SKM-1 (cell line): ENCODE data around the gene VPS36.
"Not testable (repeated sequence)": the region's sequence is repeated elsewhere in the genome, so short reads cannot be mapped to it uniquely, and the experiment has no call there.

Experiments used
- DNase-seq: peaks from one replicate; lab custom pipeline; 2025; ENCODE audit not compliant: unreplicated experiment; lab: John Stamatoyannopoulos, UW

VPS36 gene

DNA sequence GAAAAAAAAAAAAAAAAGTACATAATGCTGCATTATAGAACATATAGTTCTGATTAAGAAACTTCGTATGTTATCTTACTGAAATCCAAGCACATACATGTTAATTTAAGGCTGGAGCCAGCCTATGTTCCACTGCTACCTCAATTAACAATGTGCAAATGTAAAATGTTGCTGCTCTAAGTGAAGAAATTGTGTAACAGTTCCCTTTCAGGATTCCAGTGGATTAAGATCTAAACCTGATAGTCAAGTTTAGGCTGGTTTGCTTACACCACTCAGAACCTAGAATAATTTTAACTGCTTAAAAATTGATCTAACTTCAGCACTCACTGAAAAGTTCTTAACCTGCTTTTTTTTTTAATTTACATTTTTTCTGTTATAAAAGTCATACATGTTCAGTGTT, 4.2 kb downstream of the VPS36 start:
- no peak for DNase-seq

DNA sequence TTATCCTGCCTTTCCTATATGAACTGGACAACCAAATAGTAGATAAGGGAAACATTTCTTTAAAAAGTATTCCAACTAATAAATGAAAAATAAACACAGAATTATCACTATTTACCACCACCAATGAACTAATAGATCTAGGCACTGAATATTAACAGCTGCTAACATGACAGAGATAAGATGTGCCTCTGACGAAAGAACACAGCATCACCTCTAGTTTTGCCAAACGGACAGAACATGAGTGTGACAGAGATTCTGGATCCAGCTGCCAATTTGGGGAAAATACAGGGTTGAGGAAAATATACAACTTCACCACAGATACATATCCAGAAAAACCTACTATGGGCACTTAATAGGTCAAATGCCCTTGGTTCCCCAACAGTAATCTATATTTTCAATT, 18.0 kb downstream of the VPS36 start:
- DNase-seq: no peak

DNA sequence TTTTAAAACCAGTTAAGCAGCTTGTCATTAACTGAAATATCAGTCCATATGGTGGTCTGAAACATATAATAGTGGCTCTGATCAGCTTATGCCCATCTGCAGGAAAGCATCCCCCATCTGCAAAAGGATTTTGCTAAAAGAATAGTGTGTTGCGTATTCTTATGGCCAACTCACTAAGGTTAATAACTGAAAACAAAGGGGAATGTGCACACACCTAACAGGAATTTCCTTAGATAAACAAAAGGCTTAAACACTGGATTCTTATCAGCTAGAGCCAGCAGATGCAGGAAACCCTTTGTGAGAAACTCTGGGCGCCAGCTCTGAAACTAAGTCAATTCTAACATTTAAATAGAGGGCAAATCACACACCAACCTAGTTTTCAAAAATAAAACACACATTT, 22.1 kb downstream of the VPS36 start:
- no peak for DNase-seq

DNA sequence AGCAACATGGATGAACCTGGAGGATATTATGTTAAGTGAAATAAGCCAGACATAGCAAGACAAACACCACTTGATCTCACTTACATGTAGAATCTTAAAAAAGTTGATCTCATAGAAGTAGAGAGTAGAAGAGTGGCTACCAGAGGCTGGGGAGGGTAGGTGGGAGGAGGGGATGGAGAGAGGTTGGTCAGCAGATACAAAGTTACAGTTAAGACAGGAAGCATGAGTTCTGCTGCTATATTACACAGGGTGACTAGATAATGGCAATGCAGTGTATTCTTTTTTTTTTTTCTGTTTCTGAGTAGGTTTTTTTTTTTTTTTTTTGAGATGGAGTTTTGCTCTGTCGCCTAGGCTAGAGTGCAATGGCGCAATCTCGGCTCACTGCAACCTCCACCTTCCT, 29.2 kb downstream of the VPS36 start:
- no peak for DNase-seq

DNA sequence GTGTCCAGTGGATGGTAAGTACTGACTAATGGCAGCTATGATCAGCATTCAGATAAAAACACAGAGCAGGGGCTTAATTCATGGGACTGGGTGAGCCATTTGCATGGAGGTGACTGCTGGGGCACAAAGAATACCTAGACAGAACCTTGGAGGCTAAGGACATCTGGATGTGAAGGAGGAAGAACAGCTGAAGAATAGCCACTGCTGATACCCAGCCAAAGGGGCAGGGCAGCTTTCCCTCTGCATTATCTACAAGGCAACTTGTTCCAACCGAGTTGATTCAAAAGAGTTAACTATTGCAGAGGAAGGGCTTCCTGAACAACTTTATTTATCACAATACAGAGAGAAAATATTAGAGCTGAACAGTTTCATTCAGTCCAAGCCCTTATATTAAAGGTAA, 31.4 kb downstream of the VPS36 start:
- DNase-seq: no peak

DNA sequence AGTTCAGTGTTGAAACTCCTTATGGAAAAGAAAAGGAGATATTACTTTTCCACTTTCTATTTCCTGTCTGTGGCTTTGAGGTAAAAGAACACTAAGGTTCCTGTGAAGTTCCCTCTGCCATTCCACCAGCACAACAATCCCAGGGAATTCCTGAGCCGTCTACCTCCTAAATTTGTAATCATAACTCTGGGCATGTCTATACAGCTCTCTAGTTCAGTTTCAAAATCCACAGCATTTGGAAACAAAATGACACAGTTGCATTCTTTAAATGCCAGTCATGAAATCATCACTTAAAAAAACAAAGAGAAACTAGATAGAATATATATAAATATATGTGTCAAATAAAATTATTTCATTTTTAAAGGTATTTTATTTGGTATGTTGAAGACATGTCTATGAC, 35.5 kb downstream of the VPS36 start:
- DNase-seq: no peak

DNA sequence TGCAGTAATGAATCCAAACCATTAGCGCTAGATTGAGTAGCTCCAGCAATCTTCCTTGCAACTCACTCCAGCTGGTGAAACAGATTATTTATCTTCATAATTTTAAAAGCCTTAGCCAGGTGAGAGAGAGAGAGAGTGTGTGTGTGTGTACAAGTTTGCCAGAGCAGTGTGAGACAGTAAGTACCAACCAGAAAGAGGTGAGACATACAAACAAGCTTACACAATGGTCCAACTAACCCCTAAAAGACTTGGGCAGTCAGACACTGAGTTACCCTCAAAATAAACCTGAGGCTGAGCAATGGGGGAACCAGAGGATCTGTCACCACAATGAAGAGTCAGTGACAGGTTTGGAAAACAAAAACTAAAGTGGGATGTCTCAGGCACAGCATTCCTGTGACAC, 36.4 kb downstream of the VPS36 start:
- DNase-seq: no peak

DNA sequence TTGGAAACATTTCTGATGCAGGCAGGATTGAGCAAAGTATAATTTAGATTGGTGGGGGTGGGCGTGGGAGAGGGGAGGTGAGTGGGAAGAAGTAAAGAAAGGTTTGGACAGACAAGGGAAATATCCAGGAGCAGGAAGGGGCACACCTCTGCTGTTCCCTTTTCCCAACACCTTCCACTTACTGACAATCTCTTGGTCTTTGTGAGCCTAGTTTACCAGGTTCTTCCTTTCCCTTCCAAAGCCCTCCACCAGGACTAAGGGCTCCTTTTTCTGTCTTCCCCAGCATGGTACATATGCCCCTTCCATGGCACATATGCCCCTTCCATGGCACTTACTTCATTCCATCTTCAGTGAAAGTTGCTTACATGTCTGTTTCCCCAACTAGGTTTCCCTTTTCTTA, 38.3 kb downstream of the VPS36 start:
- DNase-seq: no peak

DNA sequence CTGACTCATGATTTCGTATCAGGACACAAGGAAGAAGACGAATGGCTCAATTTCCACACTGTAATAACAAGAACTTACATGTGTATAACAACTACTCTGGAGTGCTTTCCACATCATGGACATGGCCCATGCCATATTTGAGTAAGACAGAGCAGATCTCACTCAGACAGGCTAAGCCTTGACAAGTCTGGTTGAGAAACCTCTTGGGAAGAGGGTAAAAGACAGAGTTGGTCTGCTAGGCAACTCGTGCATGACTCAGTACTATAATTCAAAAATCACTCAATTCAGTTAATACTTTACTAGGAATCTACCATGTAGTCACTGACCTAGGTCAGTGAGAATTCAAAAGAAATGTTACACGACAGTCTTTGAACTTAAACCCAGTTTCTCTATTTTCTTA, 38.8 kb downstream of the VPS36 start:
- no peak for DNase-seq

DNA sequence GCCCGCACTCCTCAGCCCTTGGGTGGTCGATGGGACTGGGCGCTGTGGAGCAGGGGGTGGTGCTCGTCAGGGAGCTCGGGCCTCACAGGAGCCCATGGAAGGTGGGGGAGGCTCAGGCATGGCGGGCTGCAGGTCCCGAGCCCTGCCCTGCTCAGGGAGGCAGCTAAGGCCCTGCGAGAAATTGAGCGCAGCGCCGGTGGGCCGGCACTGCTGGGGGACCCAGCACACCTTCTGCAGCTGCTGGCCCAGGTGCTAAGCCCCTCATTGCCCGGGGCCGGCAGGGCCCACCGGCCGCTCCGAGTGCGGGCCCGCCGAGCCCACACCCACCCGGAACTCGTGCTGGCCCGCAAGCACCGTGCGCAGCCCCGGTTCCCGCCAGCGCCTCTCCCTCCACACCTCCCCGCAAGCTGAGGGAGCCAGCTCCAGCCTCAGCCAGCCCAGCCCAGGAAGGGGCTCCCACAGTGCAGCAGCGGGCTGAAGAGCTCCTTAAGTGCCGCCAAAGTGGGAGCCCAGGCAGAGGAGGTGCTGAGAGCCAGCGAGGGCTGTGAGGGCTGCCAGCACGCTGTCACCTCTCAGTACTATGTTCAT, 42.3 kb downstream of the VPS36 start:
- not testable (repeated sequence) for DNase-seq

DNA sequence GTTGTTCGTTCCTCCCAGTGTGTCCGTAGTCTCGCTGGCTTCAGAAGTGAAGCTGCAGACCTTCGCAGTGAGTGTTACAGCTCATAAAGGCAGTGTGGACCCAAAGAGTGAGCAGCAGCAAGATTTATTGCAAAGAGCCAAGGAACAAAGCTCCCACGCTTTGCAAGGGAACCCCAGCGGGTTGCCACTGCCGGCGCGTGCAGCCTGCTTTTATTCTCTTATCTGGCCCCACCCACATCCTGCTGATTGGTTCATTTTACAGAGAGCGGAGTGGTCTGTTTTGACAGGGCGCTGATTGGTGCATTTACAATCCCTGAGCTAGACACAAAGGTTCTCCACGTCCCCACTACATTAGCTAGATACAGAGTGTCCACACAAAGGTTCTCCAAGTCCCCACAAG, 43.0 kb downstream of the VPS36 start:
- DNase-seq: not testable (repeated sequence)

DNA sequence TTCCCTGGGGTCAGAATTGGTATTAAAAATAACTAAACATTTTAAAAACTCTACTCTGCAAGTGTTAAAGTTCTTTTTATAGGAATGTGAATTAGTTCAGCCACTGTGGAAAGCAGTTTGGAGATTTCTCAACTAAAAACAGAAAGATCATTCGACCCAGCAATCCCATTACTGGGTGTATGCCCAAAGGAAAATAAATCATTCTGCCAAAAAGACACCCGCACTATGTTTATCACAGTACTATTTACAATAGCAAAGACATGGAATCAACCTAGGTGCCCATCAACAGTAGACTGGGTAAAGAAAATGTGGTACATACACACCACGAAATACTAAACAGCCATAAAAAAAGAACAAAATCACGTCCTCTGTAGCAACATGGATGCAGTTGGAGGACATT, 43.8 kb downstream of the VPS36 start:
- no peak for DNase-seq

DNA sequence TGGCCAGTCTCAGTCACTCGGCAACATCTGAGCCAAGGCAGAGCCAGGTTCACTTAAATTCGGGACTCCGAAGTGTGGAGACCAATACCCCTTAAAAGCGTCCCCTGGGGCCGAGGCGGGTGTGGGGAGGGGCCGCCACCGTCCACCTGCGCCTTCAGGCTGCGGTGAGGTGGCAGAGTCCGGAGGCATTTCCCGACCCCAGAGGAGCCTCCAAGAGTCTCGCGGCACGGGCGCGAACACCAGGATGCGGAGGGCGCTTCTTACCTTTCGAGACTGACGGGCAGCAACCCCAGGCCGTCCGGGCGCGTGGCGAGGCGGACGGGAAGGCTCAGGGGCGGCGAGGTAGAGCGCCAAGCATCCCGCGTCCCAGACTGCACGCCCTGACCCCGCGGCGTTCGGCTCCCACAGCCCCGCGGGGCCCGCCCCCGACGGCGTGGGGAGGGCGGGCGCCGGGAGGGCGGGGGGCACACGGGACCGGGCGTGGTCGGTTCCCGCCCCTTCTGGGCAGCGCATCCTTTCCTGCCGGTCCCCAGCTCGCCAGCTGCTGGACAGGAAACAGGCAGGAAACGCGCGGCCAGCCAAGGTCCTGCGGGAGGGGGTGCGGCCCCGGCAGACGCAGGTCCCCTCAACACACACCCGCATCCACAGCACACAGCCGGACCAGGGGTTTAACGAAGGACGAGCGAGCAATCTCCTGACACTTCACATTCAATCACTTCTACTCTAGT, 44.5 kb downstream of the VPS36 start, which contains the start of gene THSD1:
Gene THSD1, minus strand, starts transcription at position 406 of the 728 bp plus-strand sequence. CDS start 3,572 bp downstream, outside the sequence.
- no peak for DNase-seq

DNA sequence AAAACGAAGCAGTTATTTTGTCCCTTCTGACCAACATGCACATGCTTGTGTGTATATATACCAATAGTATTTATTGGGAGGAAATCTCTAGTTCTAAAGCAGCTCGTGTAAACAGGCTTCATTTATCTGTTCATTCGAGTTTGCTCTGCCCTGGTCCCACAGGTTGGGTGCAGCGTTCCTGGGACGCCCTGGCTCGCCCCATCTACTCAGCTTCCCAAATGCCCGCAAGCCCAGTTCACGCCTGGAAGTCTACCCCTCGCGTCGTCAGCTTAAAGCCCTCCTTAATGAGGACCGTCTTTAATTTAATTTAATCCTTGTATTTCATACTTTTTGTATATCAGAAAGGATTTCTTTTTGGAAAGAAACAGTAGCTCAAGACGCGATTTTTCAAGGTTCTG, 45.1 kb downstream of the VPS36 start:
- DNase-seq: no peak

DNA sequence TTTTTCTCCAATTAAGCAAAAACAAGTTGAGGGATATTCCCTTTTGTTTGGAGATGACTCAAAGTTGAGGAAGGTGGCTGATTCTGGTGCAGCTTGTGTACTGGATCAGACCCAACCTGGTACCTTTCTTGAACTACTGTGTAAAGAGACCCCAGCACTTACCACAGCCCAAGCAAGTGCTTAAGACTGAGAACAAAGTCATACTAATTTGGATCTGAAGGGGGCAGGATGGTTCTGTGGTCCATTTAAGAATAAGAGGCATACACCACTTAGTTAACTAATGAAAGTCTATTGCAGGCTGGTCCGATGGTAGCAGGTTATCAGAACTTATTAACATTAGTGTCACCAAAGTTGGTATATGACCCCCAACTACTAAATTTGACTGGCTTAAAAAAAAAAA, 50.7 kb downstream of the VPS36 start:
- DNase-seq: no peak

DNA sequence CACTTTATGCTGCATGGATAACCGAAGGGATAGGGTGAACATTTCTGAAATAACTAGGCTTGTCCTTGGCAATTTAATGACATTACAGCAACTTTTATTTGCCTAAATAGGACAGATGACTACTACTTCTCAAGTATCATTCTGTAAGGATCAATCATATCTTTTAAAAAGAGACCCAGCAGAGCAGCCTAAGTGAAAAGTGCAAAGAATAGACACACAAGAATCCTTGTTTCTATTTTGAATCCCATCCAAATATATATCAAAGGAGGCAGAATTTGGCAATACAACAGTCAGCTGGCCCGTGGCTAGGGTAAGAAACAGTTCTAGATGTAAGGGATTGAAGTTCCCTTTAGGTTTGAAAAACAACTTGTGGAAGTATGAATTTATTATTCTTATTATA, 51.4 kb downstream of the VPS36 start:
- no peak for DNase-seq

DNA sequence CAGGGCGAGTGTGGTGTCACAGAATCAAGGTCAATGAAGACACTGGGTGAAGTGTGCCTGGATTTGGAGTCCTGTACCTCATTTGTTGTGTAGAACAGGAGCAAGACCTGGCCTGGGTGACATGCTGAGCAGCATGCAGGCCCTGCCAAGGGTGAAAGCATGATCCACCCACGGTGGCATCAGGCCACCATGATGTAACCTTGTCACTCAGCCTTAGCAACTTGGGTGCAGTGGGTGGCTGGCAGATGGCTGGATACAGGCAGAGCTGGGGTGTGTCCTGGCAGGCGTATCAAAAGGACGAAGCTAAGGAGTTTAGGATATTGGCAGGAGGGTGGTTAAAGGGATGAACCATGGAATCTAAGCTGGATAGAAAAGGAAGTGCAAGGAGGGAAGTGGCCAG, 54.7 kb downstream of the VPS36 start:
- no peak for DNase-seq

DNA sequence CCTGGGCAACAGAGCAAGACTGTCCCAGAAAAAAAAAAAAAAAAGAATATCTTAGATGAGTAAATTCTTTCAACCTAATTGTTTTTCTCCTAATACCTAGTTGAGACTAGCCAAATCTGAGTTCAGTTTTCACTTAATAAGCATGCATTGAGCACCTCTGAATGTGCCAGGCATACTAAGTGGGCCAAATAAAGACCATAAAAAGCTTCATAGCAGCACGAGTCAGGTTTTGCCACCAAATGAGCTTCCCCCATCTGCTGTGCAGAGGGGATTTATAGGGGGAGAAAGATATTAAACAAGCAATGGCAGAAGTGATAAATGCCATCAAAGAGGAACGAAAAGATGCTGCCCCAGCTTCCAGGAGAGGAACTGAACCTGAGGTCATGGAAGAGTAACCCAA, 55.8 kb downstream of the VPS36 start:
- no peak for DNase-seq

DNA sequence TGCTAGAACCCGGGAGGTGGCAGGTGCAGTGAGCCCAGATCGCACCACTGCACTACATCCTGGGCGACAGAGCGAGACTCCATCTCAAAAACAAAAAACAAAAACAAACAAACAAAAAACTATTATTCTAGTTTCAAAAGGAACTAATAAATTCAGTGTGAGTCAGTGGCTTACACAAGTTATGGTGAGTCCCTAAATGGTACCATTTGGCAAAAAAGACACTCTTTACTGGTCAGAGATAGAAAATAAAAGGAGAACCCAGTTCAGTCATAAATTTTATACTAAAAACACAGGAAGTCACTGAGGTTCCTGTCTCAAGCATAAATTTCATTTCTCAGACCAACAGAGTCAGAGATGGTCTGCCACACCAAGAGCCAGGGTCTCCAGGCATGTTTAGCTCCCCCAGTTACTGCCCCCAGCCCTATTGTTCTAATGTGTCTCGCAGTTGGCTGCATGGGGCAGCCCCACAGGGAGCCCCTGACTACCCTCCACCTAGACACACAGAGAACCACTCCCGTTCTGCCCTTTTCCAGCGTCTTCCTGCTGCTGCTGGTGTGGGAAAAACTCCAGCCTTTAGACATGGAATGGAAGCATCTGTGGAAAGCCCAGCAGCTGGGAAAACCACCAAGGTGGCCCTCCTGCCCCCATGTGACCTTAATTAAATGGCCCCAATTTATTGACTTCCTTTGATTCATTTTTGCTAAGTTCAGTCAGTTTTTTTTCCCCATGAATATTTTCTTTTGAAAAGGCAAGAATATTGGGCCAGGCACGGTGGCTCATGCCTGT, 56.7 kb downstream of the VPS36 start:
- DNase-seq: no peak

DNA sequence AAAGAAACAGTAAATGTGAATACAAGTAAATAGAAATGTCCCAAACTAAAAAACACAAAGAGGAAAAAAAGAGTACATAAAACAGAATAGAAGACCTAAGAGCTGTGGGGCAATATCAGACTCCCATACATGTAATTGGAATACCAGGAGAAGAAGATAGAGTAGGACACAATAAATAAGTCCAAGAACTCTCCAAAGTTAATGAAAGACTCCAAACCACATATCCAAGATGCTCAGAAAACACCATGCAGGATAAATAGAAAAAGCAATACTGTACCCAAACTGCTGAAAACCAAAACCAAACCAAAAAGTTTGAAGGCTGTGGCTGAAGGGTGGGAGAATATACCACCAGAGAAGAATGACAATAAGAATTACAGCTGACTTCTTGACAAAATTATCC, 62.7 kb downstream of the VPS36 start:
- DNase-seq: no peak

DNA sequence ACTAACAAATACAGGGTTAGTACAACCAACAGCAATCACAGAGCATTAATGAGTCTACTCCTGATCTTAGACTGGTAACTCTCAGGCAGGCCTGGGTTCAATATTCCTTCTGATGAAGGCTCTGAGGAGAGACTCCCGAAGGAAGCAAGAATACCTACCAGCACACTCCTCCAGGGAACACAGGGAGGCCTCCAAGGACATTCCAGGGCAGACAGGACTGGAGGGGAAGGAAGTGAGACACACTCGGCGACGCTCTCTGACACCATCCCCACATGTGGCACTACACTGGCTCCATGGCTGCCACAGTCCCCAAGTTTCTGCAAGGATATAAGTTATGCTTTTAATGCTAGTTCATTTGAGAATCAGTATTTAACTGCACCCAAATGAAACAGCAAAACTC, 64.6 kb downstream of the VPS36 start:
- DNase-seq: no peak

DNA sequence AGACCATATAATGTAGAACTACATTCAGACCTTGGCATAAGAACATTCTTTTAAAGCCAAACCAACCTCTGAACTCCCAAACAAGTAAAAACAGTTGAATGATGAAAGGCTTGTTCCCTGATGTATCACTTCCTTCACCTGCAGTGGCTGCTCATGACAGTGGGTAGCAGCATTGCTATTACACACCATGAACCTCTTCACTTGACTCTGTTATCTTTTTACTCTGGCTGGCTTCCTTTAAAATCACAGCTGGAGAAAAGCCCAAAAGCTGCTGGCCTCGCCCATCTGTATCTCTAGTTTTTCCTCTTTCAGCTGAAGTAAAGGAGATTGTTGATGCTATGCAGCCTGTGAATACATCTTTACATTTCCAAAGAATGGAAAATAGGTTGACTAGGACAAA, 67.1 kb downstream of the VPS36 start:
- no peak for DNase-seq
